ENCODE measurements around the gene GALNT15.

GRCh38 chr3:16177382-16177781 is 2.9 kb downstream of the GALNT15 start:
- no peak for TF ChIP-seq CTCF (conservative IDR thresholded peaks at IDR 0.05; ENCODE audit: low read depth, low read length)
- TF ChIP-seq EZH2 (IDR thresholded peaks at IDR 0.05; ENCODE audit: borderline replicate concordance, low read depth, low read length, poor library complexity, severe bottlenecking): no peak
